Uterus (tissue), 4 donors: ENCODE results near the gene KCNQ2. TPM values are rescaled to one million over a fixed set of nuclear protein-coding genes. Genes with fewer than 3 reads are reported as not detected.

Experiments
- DNase-seq, 2 donors: peaks; one replicate each; pipeline ENCODE4 v3.0.0-alpha.2; 2019 to 2020
- H3K27ac ChIP-seq, 2 donors: fragments of 200-600 bp; sonication (generic); 1 replicate in 1 of 2; 2 replicates in 1 of 2; pipeline ENCODE4 v1.5.1; 2016 to 2018
- H3K27me3 ChIP-seq, 2 donors: fragments of 200-600 bp; sonication (generic); one replicate each; pipeline ENCODE4 v1.5.1; 2018 to 2019; ENCODE audit warnings: control low read depth in 1 of 2
- H3K36me3 ChIP-seq, 2 donors: fragments of 200-600 bp; sonication (generic); one replicate each; pipeline ENCODE4 v1.5.1; 2019; ENCODE audit warnings: control low read depth in 1 of 2
- H3K4me1 ChIP-seq, 2 donors: fragments of 200-600 bp; sonication (generic); one replicate each; pipeline ENCODE4 v1.5.1; 2018 to 2019; ENCODE audit warnings: control low read depth in 1 of 2
- H3K4me3 ChIP-seq, 2 donors: fragments of 200-600 bp; sonication (generic); 1 replicate in 1 of 2; 2 replicates in 1 of 2; pipeline ENCODE4 v1.5.1; 2018 to 2019; ENCODE audit warnings: mild to moderate bottlenecking in 1 of 2
- H3K9me3 ChIP-seq, 2 donors: fragments of 200-600 bp; sonication (generic); one replicate each; pipeline ENCODE4 v1.5.1; 2019; ENCODE audit warnings: control low read depth in 1 of 2
- CTCF ChIP-seq, 4 experiments: fragments of 200-600 bp in 2 of 4; fragments of 450-650 bp in 2 of 4; sonication (generic) in 2 of 4; IDR thresholded peaks; one replicate each; pipeline ENCODE4 v1.5.1; 2016 to 2019; ENCODE audit warnings: antibody characterized with exemption in 4 of 4, mild to moderate bottlenecking in 2 of 4, moderate library complexity in 1 of 4
- POLR2A ChIP-seq, 2 donors: fragments of 450-650 bp; IDR thresholded peaks; one replicate each; pipeline ENCODE4 v1.6.1; 2016; ENCODE audit warnings: antibody characterized with exemption in 2 of 2, mild to moderate bottlenecking in 1 of 2, moderate library complexity in 1 of 2
- intact Hi-C: fragments of 100-400 bp; cut with DNase I; formaldehyde crosslinking; loops from one replicate; pipeline ENCODE4 v1.15.1; 2023; ENCODE audit warnings: low total_unique reads
- total RNA-seq, 4 donors: library from RNA; depleted of rRNA in 3 of 4; stranded (reverse); fragments of >200 nt in 3 of 4; gene quantifications; one replicate each; pipeline versions ENCODE4 v1.1.0 to v1.2.4, GENCODE V29; 2014 to 2023
- donor health status: DM: yes; HTN: yes; CAD: no.

KCNQ2 gene
- total RNA-seq, 4 donors from 2014 or later, result 1.2 to 4.9 TPM; not detected in 2

- intact Hi-C loops, result no loop called here
- Histone ChIP-seq H3K4me3 (no peak overlapping the region), H3K27ac (no peak overlapping the region), H3K4me1 (no peaks in the 10 kb centered on the region), H3K27me3 (no peaks in the 10 kb centered on the region), H3K9me3 (no peaks in the 10 kb centered on the region), H3K36me3 (no peaks in the 10 kb centered on the region)
- TF ChIP-seq CTCF (IDR thresholded peaks at IDR 0.05) (no peak), POLR2A (IDR thresholded peaks at IDR 0.05) (no peak)
- no peak for DNase-seq
Measured at GRCh38 chr20:63432577-63433325, 39.7 kb downstream of the KCNQ2 start.

- Histone ChIP-seq H3K27me3 (no peaks in the 10 kb centered on the region), H3K9me3 (no peaks in the 10 kb centered on the region), H3K4me3 (no peak overlapping the region), H3K4me1 (no peaks in the 10 kb centered on the region), H3K27ac (no peak overlapping the region), H3K36me3 (no peaks in the 10 kb centered on the region)
- no peak for DNase-seq
- no peak for TF ChIP-seq POLR2A (IDR thresholded peaks at IDR 0.05)
- no peak for TF ChIP-seq CTCF (IDR thresholded peaks at IDR 0.05)
- intact Hi-C loops, result no loop called here
Measured at GRCh38 chr20:63431944-63432343, 40.5 kb downstream of the KCNQ2 start.

GRCh38 chr20:63430891-63431290, 41.6 kb downstream of the KCNQ2 start:
- no peaks in the 10 kb centered on the region for H3K4me1 ChIP-seq
- no peaks in the 10 kb centered on the region for H3K27me3 ChIP-seq
- H3K4me3 ChIP-seq, result no peak overlapping the region
- intact Hi-C loops, result no loop called here
- no peaks in the 10 kb centered on the region for H3K36me3 ChIP-seq
- no peaks in the 10 kb centered on the region for H3K9me3 ChIP-seq
- no peak for DNase-seq
- TF ChIP-seq POLR2A (IDR thresholded peaks at IDR 0.05), result no peak
- TF ChIP-seq CTCF (IDR thresholded peaks at IDR 0.05), result no peak
- no peak overlapping the region for H3K27ac ChIP-seq

- Histone ChIP-seq H3K9me3 (no peaks in the 10 kb centered on the region), H3K27me3 (no peaks in the 10 kb centered on the region), H3K4me3 (no peak overlapping the region), H3K27ac (no peak overlapping the region), H3K4me1 (no peaks in the 10 kb centered on the region), H3K36me3 (no peaks in the 10 kb centered on the region)
- TF ChIP-seq CTCF (IDR thresholded peaks at IDR 0.05) (no peak), POLR2A (IDR thresholded peaks at IDR 0.05) (no peak)
- no peak for DNase-seq
- intact Hi-C loops, result no loop called here
Measured at GRCh38 chr20:63429992-63430391, 42.5 kb downstream of the KCNQ2 start.

- intact Hi-C loops, result no loop called here
- H3K4me3 ChIP-seq, result no peak overlapping the region
- H3K27me3 ChIP-seq, result no peaks in the 10 kb centered on the region
Measured at GRCh38 chr20:63428906-63429575, 43.4 kb downstream of the KCNQ2 start.

More at GRCh38 chr20:63428906-63429575, 43.4 kb downstream of the KCNQ2 start:
- H3K27ac ChIP-seq, result no peak overlapping the region
- no peak for DNase-seq
- no peaks in the 10 kb centered on the region for H3K9me3 ChIP-seq
- TF ChIP-seq CTCF (IDR thresholded peaks at IDR 0.05), result no peak
- H3K36me3 ChIP-seq, result no peaks in the 10 kb centered on the region
- H3K4me1 ChIP-seq, result no peaks in the 10 kb centered on the region
